GM12878 (cell line): ENCODE data around the gene CGB5. TPM values are rescaled to one million over a fixed set of nuclear protein-coding genes. Genes with fewer than 3 reads are reported as not detected.
A peak's percentile ranks its signal among the peaks of the same experiment; 100 is the strongest.
"Not testable (repeated sequence)": the region's sequence is repeated elsewhere in the genome, so short reads cannot be mapped to it uniquely, and the experiment has no call there.

Experiments used
- ATAC-seq: fragments of 200-7000 bp; cut with Tn5 transposase; 3 replicates; pipeline ENCODE4 v1.9.1; 2020; ENCODE audit warnings: mild to moderate bottlenecking, moderate library complexity
- BruUV-seq: library from RNA; stranded (reverse); fragments of 400-500 nt; replicated peaks from 2 replicates; lab custom pipeline; 2021; lab: Mats Ljungman, UMichigan
- CTCF ChIA-PET: fragments of 300-600 bp; sonication (Branson Sonifier 250); formaldehyde crosslinking; extraction: SDS; loops from one replicate; lab custom pipeline; 2021; ENCODE audit warnings: inconsistent platforms; lab: Yijun Ruan, JAX
- POLR2A ChIA-PET: fragments of 350-600 bp; formaldehyde crosslinking; extraction: SDS; loops from one replicate; lab custom pipeline; 2021; ENCODE audit warnings: inconsistent platforms; lab: Charles Lee
- RAD21 ChIA-PET: fragments of 300-600 bp; sonication (Branson Sonifier 250); formaldehyde crosslinking; loops from one replicate; lab custom pipeline; 2023; ENCODE audit warnings: antibody characterized with exemption; ENCODE audit not compliant: unreplicated experiment; lab: Charles Lee
- SMC1A ChIA-PET: fragments of 300-600 bp; sonication (Branson Sonifier 250); formaldehyde crosslinking; loops from one replicate; lab custom pipeline; 2023; ENCODE audit not compliant: unreplicated experiment, uncharacterized antibody; lab: Charles Lee
- DNase-seq: peaks from one replicate; pipeline ENCODE4 v3.0.0-alpha.2; 2011; ENCODE audit warnings: low read depth, low spot score
- FAIRE-seq: peaks from 3 replicates; lab custom pipeline; 2011; peaks lifted over from hg19 to GRCh38; lab: Jason Lieb, UNC
- H2AFZ ChIP-seq: 2 replicates; pipeline ENCODE4 v1.6.0; 2011; ENCODE audit warnings: low read depth, low read length, control low read depth; ENCODE audit not compliant: control insufficient read depth
- H3K27ac ChIP-seq: 2 replicates; pipeline ENCODE4 v1.5.1; 2011; ENCODE audit warnings: control low read depth; ENCODE audit not compliant: control insufficient read depth, insufficient read depth
- H3K27me3 ChIP-seq, 2 experiments: replicated peaks in 1 of 2; 2 replicates each; pipeline versions ENCODE4 v1.6.0 to v1.6.1; 2011; ENCODE audit warnings: low read length in 1 of 2; ENCODE audit not compliant: control insufficient read depth in 2 of 2, insufficient read depth in 2 of 2
- H3K36me3 ChIP-seq, 2 experiments: 2 replicates each; pipeline ENCODE4 v1.5.1; 2011; ENCODE audit warnings: low read length in 1 of 2; ENCODE audit not compliant: control insufficient read depth in 2 of 2, insufficient read depth in 2 of 2
- H3K4me1 ChIP-seq: 2 replicates; pipeline ENCODE4 v1.6.1; 2011; ENCODE audit warnings: mild to moderate bottlenecking, low read length, moderate library complexity, mixed read lengths; ENCODE audit not compliant: control insufficient read depth, insufficient read depth
- H3K4me2 ChIP-seq: 2 replicates; pipeline ENCODE4 v1.6.0; 2011; ENCODE audit warnings: control low read depth; ENCODE audit not compliant: control insufficient read depth, insufficient read depth
- H3K4me3 ChIP-seq: fragments of 200-600 bp; sonication (generic); 2 replicates; pipeline ENCODE4 v1.5.1; 2016
- H3K79me2 ChIP-seq: 2 replicates; pipeline ENCODE4 v1.6.0; 2011; ENCODE audit warnings: low read length; ENCODE audit not compliant: control insufficient read depth, insufficient read depth
- H3K9ac ChIP-seq: 2 replicates; pipeline ENCODE4 v1.8.0; 2011; ENCODE audit warnings: low read length, control low read depth, mixed read lengths; ENCODE audit not compliant: control insufficient read depth, insufficient read depth
- H3K9me3 ChIP-seq: replicated peaks from 3 replicates; pipeline ENCODE4 v1.5.1; 2011; ENCODE audit warnings: mild to moderate bottlenecking, low read length; ENCODE audit not compliant: control insufficient read depth, insufficient read depth
- H4K20me1 ChIP-seq: 2 replicates; pipeline ENCODE4 v1.6.0; 2011; ENCODE audit not compliant: control insufficient read depth, insufficient read depth
- BCL3 ChIP-seq: IDR thresholded peaks from 2 replicates; pipeline ENCODE4 v1.6.1; 2011; ENCODE audit warnings: borderline replicate concordance, low read depth, mild to moderate bottlenecking, moderate library complexity, low read length; ENCODE audit not compliant: insufficient read depth, poor library complexity, severe bottlenecking
- WGBS: methylation state at CpG from one replicate; pipeline ENCODE4 v1.1.6; 2016; ENCODE audit warnings: low lambda C conversion rate; ENCODE audit not compliant: insufficient replicate concordance, insufficient coverage; ENCODE audit errors: missing lambda C conversion rate; 5-methylcytosine and 5-hydroxymethylcytosine counted together
- in situ Hi-C: fragments of 300-500 bp; cut with MboI; formaldehyde crosslinking; loops from 9 replicates; pipeline ENCODE4 v1.14.3; 2018; ENCODE audit warnings: mixed read lengths
- intact Hi-C: fragments of 100-400 bp; cut with micrococcal nuclease; formaldehyde crosslinking; loops from one replicate; pipeline ENCODE4 v1.14.2; 2022; ENCODE audit not compliant: unreplicated experiment
- polyA plus RNA-seq, 11 experiments: library from polyadenylated mRNA; depleted of rRNA in 4 of 11; unstranded in 6 of 11; stranded (reverse) in 5 of 11; fragments of >200 nt; fragmentation: Nextera tagmentation in 4 of 11; fragmentation: Illumina TruSeq in 1 of 11; extraction: Ambion mirVana in 4 of 11; extraction: Trizol in 1 of 11; gene quantifications; 1 replicate in 1 of 11; 2 replicates in 10 of 11; pipeline versions ENCODE4 v1.2.1 to v1.2.3, GENCODE V29; 2011 to 2016; ENCODE audit warnings: inconsistent platforms in 2 of 11, missing spikeins in 2 of 11, low read depth in 1 of 11
- total RNA-seq, 4 experiments: library from RNA; depleted of rRNA in 3 of 4; stranded (reverse); fragments of >200 nt in 3 of 4; fragmentation: Illumina TruSeq in 1 of 4; extraction: Trizol in 1 of 4; gene quantifications; 2 replicates each; pipeline versions ENCODE4 v1.2.1 to v1.2.3, GENCODE V29; 2013 to 2021

CGB5 gene
- total and polyA plus RNA-seq, 10 of the 15 experiments (the other 5 are each of a cell fraction or from before 2014, with no cell fraction given), result not detected

- 51% methylated on average over 14 of the region's 14 CpGs for WGBS
- H3K27me3 ChIP-seq, SMC1A ChIA-PET, RAD21 ChIA-PET, H3K4me2 ChIP-seq, H3K4me3 ChIP-seq, H3K4me1 ChIP-seq, FAIRE-seq, H4K20me1 ChIP-seq, DNase-seq, H3K9me3 ChIP-seq, ATAC-seq, POLR2A ChIA-PET, BruUV-seq, in situ Hi-C loops, H3K27ac ChIP-seq, H3K79me2 ChIP-seq, H3K36me3 ChIP-seq, H2AFZ ChIP-seq, H3K9ac ChIP-seq, intact Hi-C loops: not testable (repeated sequence)
- CTCF ChIA-PET, result interaction anchor here (0.6 to 1.0 kb wide), 2 partner anchors 32 to 193 kb away, joined by 3 read pairs; partner anchors contain the start of gene HSD17B14
- peak; percentile 37 for TF ChIP-seq BCL3
Measured at GRCh38 chr19:49029749-49030148, 13.9 kb upstream of the CGB5 start.

DNA sequence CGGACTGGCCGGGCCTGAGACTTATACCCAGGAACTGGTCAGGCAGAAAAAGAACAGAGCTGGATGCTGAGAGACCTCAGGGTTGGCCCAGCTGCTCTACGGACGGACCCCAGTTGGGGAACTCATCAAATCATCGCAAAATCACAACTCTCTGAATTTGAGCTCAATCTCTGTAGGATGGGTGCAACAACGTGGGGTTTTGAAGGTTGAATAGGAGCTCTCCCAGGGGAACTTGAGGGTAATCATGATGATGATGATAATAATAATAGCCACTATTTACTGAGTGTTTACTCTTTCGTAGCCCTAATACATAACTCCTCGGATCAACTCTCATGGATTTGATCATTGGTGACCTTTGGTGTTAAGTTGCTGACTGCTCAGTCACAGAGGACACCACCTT is 13.3 kb upstream of the CGB5 start:
- CTCF ChIA-PET, result interaction anchor here (0.6 to 1.0 kb wide), 2 partner anchors 33 to 194 kb away, joined by 3 read pairs; partner anchors contain the start of gene HSD17B14
- H3K9me3 ChIP-seq, in situ Hi-C loops, H3K4me1 ChIP-seq, intact Hi-C loops, ATAC-seq, H3K4me3 ChIP-seq, H3K79me2 ChIP-seq, SMC1A ChIA-PET, H3K4me2 ChIP-seq, POLR2A ChIA-PET, H2AFZ ChIP-seq, H4K20me1 ChIP-seq, H3K27me3 ChIP-seq, H3K27ac ChIP-seq, H3K9ac ChIP-seq, RAD21 ChIA-PET, BruUV-seq, FAIRE-seq, DNase-seq, H3K36me3 ChIP-seq: not testable (repeated sequence)
- WGBS, result 46% methylated on average over 6 of the region's 8 CpGs
